M059J (cell line): Measurements from ENCODE around the gene HDHD5. TPM values are rescaled to one million over a fixed set of nuclear protein-coding genes. Genes with fewer than 3 reads are reported as not detected.
A peak's percentile ranks its signal among the peaks of the same experiment; 100 is the strongest.

Experiments
- DNase-seq: peaks from one replicate; pipeline ENCODE4 v3.0.0-alpha.2; 2012; ENCODE audit warnings: low read depth
- total RNA-seq: library from RNA; depleted of rRNA; stranded (reverse); fragments of >200 nt; shearing (Covaris generic); gene quantifications from 2 replicates; pipeline ENCODE4 v1.2.3, GENCODE V29; 2014

HDHD5 gene
- total RNA-seq, 1 experiment from 2014 or later, result 30.8 TPM

- DNase-seq, result no peak
Observed at GRCh38 chr22:17120711-17121232, 38.3 kb downstream of the HDHD5 start.

DNA sequence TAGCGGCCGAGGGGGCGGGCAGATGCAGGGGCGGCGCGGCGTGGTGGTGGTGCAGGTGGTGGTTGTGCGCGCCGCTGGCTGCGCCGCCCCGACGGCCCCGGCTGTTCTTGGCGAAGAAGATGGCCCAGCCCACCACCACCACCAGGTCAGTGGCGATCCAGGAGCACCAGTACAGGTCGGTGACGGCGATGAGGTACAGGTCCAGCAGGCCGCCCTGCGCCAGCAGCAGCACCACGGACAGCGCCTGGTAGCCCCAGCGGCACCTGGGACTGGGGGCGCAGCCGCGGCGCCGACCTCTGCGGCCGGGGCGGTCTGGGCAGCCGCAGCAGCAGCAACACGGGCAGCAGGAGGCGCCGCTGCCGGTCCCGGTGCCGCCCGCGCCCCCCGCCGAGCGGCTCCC, 38.8 kb downstream of the HDHD5 start:
- peak; percentile 34 for DNase-seq

DNA sequence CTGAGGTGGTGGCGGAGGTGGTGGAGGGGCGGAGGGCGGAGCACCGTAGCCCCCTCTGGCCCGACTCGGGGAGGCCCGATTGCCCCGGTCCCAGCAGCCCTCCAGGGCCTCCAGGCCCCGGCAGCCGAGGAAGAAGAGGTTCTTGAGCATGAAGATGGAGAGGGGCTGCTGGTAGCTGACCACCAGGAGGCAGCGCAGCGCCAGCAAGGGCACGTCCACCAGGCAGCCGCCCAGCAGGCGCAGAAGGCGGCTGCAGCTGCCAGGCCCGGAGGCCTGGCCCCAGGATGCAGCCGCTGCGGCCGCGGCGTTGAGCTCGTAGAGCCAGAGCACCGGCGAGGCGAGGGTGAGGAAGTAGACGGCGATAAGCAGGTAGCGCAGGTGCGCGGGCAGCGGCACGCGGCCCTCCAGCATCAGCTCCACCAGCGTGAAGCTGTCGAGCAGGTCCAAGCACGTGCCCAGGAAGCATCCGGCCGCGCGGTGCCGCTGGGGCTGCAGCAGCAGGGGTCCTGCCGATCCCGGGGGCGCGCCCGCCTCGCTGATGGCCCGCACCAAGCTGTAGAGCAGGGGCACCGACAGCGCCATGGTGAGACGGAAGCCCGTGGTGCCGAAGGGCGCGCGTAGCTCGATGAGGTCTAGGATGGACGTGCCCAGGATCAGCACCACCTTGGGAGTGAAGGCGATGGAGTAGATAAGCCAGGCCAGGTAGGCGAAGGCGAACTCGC, 39.4 kb downstream of the HDHD5 start:
- no peak for DNase-seq

DNA sequence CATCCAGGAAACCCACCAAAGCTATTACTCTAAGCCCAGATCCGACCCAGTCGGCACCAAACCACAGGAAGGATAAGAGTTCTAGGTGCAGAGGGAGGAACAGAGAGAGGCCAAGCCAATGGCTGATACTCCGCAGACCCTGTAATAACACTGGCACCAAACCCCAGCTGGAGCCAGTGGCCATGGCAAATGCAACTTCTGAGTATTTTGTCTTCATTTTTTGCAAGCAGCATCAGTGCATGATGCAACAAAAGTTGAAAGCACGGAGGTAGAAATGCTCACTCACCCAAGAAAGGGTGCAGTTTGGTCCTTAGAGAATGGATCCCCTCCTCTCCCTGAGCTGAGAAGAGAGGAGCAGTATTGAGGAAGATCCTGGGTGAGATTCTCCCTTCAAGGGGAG, 40.7 kb downstream of the HDHD5 start:
- no peak for DNase-seq

DNA sequence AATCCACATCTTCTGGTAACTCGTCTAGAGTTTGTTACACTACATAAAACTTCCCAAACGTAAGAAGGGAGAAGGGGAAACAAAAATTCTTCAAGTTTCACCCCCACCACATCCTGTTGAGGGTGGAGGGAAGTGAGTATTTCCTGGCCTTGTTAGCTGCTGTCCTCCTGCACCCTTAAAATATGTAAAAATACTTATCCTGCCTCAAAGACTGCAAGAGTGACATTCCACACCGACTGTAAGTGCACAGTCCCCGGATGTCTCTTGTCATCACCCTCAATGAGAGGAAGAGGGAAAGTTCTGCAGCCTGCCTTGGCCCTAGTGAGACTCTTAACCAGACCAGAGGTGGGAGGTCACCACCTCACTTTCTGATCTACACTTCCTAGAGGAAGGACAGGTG, 41.2 kb downstream of the HDHD5 start:
- DNase-seq, result no peak

- DNase-seq, result no peak
Observed at GRCh38 chr22:17117400-17117799, 41.7 kb downstream of the HDHD5 start.

DNA sequence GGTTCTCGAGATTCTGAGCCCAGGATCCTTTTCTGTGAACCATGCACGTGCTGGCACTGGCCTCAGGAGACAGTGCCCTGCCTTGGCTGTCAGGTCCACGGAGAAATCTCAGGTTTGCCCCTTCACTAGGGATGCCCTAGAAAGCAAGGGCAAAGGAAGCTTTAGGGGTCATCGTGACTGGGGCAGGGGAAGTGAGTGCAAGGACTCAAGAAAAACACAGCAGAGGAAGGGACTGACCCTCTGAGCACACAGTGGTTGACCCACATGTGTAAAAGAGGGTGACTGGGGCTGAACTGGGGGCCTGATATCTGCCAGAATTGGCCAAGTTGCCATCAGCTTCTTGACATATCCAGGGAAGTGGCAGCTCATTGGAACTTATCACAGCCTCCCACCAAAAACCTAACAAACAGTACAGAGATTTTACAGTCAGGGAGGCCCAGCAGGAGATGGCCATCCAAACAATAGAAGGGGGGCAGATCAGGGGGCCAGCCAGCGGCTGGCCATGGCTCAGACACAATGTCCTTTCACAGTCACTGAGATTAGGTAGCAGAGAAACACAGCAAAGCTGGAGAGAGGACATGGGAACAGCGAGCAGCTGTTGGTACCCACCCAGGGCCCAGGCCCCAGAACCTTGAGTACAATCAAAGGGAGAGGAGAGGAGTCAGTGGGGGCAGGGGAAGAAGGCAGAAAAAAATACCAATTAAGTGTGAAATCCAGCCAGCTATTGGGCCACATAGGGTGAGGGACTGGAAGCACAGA, 42.3 kb downstream of the HDHD5 start:
- DNase-seq, result no peak

DNA sequence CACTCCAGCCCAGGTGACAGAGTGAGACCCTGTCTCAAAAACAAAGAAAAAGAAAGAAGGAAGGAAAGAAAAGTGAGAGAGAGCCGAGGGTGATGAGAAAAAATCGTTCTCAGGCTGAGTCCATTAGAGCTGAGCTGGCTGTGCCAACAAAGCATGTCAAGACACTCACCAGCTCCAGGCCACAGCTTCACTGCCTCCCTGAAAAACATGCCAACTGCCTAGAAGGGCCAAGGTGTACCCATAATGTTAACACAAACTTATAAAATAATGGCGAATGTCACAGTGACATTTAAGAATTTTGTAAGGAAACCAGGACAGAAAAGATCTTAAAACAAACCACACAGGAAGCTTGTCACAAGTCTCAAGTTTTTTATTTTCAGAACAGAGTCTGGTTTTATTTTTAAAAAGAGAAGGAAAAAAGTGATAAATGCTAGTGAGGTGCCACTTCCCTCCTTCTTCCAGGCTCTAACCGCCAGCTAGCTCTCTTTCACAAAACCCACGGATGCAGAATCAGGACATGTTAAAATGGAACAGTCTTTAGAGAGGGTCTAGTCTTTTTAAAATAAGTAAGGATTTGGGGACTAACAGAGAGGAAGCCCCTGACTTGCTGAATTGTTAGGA, 43.0 kb downstream of the HDHD5 start:
- no peak for DNase-seq

GRCh38 chr22:17115236-17115635, 43.8 kb downstream of the HDHD5 start:
- DNase-seq, result no peak

DNA sequence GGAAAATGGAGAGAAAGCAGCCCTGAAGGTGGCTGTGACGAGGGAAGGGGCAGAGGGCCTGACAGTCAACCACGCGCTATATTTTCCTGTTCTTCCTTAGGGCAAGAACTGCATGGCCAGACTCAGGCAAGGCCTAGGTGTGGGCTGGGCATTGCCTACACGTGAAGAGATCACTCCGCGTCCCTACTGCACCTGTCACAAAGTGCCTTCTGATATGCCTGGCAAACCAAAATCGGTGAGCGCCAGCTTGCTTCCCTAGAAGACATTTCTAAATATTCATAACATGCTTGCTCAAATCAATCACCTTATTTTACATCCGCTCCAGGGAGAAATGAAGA, 44.2 kb downstream of the HDHD5 start:
- no peak for DNase-seq

DNA sequence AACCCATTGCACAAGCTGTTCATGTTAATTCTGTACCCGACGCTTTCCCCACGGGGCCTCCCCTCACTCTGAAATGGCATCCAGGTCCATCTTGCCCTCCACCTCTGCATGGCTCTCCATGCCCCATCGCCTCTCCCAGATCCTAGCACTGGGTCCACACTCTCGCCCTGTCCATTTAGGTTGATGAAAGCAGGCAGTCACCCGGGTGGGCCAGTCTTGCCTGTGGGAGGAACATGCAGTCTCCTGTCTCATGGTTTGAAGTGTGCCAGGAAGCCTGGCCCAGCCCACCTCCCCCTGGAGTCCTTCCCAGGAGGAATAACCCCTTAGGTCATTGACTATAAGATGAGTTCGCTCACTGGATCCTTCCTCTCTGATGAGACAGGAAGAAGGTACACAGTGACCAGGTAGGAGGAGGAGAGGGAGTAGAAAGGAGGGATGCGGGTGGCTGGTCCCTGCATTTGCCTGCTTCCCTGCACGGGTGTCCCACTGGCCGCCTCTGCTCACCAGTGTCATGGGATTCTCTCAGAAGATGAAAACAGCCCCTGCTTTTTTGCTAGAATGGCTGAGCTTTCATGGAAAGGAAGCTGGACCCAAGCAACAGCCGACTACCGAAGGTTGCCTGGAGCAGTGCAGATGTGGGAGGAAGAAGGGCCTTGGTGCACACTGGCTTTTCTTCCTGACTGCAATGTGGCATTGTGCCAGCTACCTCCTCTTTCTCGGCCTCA, 44.7 kb downstream of the HDHD5 start:
- DNase-seq, result no peak

DNA sequence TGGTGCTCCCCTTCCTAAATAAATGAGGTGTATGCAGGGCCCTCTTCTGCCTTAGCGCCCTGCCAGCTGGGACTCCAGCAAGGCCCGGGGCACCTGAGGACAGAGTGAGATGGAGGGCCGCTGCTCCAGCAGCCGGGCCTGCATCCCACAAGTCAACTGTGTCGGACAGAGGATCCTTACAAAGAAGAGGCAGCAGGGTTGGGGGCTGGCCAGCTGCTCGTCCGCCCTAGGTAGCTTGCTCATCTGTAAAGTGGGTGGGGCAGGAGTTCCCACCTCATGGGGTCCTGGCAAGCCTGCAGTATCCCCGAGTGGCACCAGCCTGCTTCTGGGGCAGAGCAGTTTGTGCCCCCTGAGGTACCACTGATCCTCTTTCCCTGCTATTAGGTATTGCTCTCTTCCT, 45.5 kb downstream of the HDHD5 start:
- DNase-seq, result no peak

DNA sequence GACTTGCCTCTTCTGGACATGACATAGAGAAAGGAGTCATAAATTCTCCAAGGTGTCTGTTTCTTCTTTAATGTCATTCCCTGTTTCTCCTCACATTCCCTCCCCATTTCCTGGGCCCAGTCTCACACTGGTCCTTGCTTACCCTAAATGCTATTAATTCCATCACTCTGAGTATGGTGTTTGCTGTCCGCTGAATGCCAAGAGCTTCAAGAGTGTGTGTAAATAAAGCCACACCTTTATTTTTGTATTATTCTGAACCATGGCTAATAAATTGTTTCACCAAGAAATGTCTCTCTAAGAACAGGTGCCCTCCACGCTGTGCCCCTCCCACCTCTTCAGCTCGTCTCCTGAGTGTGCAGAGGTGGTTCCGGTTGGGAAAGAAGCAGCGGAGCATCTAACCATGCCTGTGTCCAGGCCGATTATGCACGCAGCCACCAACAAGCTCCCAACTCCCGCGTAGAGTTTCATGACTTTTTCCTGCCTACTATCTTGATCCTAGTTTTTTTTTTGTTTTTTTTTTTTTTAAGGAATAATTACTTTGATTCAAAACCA, 46.5 kb downstream of the HDHD5 start:
- no peak for DNase-seq

DNA sequence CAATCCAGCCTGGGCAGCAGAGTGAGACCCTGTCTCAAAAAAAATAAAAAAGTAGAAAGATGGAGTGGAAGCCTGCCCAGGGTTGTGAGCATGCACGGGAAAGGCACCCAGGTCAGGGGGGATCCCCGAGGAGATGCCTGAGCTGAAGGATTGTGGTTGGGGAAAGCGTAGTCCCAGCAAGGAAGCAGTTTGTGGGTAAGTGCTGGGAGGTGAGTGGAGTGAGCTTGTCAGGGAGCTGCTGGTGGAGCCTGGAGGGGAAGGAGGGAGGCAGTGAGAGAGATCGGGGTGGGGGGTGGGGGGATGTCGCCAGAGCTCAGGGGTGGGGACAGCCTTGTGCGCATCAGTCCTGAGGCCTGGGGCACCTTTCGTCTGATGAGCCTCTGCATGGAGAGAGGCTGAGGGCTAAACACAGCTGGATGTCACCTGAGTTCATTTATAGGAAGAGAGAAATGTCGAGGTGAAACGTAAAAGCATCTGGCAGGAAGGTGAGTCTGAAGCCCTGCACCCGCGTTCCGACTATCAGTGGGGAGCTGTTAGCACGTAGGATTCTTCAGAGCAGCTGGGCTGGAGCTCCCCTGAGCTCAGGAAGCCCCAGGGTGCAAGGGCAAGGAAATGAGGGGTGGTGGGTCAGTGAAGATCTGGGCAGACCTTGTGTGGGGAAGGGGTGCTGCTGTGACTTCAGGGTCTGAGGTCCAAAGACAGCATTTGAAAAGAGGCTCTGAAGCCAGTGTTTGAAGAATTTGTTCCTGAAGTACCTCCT, 48.1 kb downstream of the HDHD5 start:
- no peak for DNase-seq

DNA sequence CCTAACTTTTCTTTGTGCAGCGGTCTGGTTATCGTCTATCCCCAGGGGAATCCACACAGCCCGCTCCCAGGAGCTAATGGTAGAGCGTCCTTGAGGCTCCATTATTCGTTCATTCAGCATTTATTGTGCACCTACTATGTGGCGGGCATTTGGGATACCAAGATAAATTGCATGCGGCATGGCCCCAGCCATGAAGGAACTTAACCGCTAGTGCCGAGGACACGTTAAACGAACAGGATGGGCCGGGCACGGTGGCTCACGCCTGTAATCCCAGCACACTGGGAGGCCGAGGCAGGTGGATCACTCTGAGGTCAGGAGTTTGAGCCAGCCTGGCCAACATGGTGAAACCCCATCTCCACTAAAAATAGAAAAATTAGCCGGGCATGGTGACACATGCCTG, 49.1 kb downstream of the HDHD5 start:
- no peak for DNase-seq

- no peak for DNase-seq
Observed at GRCh38 chr22:17109113-17109865, 49.8 kb downstream of the HDHD5 start.

DNA sequence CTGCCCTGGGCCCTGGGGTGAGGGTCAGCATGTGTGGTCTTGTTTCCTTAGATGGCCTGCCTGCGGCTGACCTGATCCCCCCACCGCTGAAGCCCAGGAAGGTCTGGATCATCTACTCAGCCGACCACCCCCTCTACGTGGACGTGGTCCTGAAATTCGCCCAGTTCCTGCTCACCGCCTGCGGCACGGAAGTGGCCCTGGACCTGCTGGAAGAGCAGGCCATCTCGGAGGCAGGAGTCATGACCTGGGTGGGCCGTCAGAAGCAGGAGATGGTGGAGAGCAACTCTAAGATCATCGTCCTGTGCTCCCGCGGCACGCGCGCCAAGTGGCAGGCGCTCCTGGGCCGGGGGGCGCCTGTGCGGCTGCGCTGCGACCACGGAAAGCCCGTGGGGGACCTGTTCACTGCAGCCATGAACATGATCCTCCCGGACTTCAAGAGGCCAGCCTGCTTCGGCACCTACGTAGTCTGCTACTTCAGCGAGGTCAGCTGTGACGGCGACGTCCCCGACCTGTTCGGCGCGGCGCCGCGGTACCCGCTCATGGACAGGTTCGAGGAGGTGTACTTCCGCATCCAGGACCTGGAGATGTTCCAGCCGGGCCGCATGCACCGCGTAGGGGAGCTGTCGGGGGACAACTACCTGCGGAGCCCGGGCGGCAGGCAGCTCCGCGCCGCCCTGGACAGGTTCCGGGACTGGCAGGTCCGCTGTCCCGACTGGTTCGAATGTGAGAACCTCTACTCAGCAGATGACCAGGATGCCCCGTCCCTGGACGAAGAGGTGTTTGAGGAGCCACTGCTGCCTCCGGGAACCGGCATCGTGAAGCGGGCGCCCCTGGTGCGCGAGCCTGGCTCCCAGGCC, 50.6 kb downstream of the HDHD5 start:
- DNase-seq, result no peak

- no peak for DNase-seq
Observed at GRCh38 chr22:17107547-17107810, 51.6 kb downstream of the HDHD5 start.

DNA sequence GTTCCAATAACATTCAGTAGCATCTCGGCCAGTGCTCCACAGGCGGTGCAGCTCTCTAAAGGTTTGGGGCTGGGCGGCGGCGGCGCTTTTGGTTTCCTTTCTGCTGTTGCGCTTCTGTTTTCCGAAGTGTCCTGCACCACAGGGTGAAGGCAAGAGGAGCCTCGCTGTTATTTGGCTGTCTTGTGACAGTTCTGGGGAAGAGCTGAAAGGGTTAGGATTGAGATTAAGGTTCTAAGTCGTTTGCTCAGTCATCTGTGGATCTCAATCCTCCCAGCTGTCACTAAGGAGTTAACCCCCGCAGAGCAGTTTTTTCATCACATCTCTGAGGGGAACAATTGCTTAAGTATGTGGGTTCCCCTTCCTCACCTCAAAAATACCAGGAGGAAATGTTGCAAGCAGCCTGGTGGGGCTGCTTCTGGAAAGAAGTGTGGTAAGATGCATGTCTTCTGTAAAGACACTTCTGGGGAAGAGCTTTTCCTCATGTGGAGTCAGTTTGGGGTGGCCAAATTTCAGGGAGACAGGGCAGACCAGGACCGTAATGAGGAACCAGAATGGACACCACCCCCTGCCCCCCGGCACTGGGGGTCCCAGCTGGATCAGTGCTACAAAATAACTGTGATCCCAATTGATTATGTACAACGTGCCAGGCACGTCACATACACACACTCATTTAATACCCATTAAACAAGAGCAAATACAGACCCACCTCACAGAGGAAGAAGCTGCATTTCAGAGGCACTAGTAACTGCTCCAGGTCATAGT, 52.1 kb downstream of the HDHD5 start:
- DNase-seq, result no peak
